ENCODE measurements around the gene ZSWIM6.
A peak's percentile ranks its signal among the peaks of the same experiment; 100 is the strongest.

DNA sequence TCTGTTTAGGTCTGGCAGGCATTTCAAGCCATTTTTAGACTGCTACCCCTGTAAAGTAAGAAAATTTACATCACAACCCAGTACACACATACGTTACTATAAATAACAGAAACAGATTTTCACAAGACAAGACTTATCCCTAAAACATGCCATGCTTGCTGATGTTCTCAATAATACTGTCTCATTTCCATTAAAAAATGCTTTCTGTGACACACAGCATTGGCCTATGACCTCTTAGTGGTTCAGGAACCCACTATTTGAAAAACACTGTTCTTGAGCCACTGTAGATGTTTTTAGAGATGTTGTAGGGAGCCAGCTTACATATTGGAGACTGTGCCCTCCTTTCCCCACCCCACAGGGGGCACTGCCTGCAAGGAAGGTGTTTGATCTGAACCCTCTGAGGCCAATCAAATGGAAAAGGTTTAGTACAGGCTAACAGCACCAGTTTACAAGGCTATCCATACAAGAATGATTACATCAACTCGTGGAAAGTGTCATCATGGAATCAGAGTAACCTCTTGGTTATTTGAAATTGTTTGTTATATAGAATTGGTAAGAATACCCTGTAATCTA, 30.8 kb downstream of the ZSWIM6 start:
- TF ChIP-seq, protein P1, sequence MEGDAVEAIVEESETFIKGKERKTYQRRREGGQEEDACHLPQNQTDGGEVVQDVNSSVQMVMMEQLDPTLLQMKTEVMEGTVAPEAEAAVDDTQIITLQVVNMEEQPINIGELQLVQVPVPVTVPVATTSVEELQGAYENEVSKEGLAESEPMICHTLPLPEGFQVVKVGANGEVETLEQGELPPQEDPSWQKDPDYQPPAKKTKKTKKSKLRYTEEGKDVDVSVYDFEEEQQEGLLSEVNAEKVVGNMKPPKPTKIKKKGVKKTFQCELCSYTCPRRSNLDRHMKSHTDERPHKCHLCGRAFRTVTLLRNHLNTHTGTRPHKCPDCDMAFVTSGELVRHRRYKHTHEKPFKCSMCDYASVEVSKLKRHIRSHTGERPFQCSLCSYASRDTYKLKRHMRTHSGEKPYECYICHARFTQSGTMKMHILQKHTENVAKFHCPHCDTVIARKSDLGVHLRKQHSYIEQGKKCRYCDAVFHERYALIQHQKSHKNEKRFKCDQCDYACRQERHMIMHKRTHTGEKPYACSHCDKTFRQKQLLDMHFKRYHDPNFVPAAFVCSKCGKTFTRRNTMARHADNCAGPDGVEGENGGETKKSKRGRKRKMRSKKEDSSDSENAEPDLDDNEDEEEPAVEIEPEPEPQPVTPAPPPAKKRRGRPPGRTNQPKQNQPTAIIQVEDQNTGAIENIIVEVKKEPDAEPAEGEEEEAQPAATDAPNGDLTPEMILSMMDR (IDR thresholded peaks at IDR 0.05) = peak in 4 of 12 donors; percentile 2 to 33 (median 14)
- TF ChIP-seq POLR2A (IDR thresholded peaks at IDR 0.05) = no peak

Data from heart left ventricle (tissue), 13 donors.